ENCODE data around the gene CSNK1D. TPM values are rescaled to one million over a fixed set of nuclear protein-coding genes. Genes with fewer than 3 reads are reported as not detected.

Gene CSNK1D
- total RNA-seq, 1 experiment from 2014 or later = 60.4 TPM

DNA sequence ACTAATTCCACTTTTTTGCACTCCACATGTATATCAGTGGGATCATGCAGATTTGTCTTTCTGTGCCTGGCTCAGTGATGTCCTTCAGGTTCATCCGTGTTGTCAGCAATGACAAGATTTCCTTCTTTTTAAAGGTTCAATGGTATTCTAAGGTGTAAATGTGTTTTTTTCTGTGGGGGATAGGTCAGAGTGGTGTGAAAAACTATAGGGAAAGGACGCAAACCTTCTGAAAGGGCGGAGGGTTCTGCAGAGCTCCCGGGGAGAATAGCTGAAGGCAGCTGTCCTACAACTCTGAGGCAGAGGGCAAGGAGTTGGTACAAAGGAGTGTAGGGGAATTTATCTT is 21.9 kb upstream of the CSNK1D start:
- no peak for DNase-seq (ENCODE audit: low spot score)

DNA sequence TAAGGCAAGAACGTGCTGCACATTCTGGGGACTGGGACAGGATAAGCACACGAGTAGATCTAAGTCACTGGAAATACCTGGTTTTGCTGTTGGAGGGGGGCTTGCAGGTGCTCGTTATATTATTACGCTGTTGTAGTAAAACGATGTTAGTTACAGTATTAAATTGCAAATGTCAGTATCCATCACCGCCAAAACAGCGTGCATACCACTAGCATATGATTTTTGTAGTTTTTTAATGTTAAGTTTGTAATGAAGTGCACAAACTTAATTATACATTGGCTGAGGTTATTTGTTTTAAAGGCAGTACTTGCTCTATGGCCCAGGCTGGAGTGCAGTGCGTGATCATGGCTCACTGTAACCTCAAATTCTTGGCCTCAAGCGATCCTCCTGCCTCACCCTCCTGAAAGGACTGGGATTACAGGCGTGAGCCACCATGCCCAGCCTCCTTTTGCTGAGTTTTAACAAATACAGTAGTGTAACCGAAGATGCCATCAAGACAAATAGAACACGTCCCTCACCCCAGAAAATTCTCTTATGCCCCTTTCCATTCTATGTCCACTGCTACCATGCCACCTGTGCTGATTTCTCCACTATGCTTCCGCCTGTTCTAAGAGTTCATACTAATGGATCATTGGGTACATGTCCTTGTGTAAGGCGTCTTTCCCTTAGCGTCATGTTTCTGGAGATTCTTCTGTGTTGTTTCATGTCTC is 20.7 kb upstream of the CSNK1D start:
- DNase-seq (ENCODE audit: low spot score) = no peak

DNA sequence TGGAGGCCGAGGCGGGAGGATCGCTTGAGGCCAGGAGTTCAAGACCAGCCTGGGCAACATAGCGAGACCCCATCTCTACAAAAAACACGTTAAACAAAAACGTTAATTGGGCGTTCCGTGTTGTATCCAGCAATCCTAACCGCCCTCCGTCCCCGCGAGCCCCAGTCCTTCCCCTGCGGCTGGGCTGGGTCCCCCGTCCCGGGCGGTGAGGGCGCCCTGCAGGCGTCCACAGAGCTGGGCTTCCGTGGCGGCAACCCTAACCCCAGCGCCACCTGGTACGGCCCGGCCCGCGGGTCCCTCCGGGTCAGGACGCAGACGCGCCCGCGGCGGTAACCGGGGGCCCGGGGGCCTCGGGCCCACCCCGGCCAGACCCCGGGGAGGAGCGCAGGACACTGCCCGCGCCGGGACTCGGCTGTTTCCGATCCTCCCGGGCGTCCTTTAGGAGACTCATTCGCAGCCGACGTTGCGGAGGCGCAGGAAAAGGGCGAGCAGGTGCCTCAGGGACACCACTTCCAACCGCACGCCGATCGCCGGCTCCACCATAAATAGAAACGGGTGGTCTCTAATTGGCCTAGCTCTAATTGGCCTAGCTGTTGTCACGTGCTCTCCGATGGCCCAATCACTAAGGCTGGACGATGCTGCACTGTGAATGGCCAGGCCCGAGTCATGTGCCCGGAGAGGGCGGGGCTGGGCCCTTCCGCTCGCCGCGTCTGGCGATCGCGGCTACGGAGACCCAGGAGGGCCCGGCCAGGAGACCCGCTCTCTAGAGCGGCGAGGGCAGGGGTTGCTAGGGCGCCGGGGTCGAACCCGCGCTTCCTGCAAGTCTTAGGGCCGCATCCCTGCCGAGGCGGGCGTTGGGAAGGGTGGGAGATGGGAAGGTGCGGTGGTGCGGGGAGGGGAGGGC is 19.0 kb upstream of the CSNK1D start:
- DNase-seq (ENCODE audit: low spot score) = peak; percentile 97

DNA sequence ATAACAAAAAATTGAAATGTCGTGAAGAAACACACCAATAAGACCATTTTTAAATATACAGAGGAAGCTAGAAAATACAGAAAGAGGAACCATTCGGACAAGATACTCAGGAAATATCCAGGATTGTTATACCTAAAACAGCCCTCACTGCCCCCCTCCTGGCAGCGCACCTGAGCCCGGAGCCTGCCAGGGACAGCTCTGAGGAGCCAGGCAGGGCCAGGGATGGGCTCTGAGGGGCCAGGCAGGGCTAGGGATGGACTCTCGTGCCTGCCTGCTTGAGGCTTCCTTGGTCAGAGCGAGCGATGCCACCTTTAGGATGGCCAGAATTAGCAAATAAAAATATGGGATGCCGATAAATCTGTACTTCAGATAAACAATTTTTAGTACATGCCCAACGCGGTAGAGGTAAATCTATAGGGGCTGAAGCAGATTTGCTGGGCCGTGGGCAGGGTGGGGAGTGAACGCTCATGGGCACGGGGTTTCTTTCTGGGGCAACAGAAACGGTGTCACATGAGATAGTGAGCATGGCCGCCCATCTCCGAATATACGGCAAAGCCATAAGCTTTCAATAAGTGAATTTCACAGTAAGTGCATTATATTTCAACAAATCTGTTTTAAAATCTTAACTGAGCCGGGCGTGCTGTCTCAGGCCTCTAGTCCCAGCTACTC is 18.2 kb upstream of the CSNK1D start:
- no peak for DNase-seq (ENCODE audit: low spot score)

DNA sequence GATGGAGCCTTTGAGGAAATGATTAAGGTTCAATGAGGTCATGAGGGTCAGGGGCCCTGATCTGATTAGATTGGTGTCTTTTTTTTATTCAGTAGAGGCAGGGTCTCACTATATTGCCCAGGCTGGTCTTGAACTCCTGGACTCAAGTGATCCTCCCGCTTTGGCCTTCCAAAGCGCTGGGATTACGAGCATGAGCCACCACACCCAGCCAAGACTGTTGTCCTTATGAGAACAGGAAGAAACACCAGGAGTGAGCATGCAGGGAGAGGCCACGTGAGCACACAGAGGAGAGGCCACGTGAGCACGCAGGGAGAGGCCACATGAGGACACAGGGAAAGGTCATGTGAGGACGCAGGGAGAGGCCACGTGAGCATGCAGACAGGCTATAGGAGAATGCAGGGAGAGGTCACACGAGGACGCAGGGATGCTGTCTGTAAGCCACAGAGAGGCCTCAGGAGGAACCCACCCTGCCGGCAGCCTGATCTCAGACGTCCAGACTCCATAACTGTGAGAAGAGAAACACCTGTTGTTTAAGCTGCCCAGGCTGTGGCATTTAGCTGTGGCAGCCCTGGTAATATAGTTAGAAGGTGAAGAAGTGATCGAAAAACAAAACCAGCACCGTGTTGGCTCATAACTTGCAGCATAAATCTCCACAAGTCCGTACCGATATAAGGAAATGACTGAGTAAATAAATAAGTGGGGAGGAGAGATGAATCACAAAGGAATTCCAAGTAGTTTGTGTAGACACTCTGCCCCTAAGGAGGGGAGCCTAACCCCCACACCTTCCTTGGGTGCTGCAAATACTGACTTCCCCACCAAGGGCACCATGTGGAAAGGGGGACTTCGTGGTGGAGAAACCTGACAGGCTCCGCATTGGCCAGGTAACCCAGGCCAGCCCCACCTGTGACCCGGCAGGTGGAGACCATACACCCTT is 14.6 kb upstream of the CSNK1D start:
- DNase-seq (ENCODE audit: low spot score) = peak; percentile 89

DNA sequence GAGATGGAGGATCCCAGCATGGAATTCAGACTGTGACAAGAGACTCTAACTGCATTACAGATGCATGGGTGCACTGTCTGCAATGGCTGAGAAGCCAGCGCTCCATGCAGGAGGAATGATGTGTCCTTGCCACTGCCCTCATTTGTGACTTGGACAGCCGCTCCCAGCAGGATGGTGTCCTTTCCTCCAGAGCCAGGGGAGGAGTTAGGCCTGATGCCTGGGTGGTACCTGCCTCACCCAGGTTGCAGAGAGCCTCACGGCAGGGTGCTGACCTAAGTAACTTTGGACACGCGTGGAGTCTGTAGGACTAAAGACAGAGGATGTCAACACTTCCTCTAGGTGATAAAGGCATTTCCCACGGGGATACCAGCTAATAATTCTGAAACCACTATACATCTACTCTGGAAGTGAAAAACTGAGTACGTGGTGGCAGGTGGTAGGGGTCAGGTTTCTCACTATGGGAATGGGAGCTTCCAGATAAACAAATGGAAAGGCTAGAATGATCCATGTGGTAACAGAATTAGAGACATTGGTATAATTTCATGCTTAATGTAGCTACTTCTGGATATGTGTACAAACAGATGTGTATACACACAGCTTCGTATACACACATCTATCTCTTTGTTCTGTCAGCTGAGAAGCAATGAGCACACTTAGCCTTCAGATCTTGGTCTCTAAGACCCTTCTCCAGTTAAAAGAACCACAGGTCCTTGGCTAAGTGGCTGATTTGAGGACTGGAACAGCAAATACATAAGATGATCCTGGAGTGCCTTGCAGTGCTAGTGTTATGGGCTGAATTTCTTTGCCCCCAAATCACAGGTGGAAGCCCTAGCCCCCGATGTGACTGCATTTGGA is 13.7 kb upstream of the CSNK1D start:
- DNase-seq (ENCODE audit: low spot score) = no peak

DNA sequence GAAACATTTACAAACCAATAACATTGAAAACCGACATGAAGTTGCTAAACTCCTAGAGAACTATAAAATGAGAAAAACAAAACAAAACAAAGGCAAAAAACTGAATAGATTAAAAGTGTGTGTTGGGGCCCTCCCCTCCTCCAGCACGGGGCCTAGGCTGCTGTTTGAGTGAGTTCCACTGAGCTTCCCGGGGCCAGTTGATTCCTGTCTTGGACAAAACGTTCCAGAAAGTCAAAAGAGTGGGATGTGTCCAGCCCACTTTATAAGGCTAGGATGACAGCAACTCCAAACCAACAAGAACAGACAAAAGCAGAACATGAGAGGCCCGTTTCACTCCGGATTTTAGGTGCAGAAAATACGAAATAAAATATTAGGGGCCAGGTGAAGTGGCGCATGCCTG is 11.6 kb upstream of the CSNK1D start:
- DNase-seq (ENCODE audit: low spot score) = no peak

DNA sequence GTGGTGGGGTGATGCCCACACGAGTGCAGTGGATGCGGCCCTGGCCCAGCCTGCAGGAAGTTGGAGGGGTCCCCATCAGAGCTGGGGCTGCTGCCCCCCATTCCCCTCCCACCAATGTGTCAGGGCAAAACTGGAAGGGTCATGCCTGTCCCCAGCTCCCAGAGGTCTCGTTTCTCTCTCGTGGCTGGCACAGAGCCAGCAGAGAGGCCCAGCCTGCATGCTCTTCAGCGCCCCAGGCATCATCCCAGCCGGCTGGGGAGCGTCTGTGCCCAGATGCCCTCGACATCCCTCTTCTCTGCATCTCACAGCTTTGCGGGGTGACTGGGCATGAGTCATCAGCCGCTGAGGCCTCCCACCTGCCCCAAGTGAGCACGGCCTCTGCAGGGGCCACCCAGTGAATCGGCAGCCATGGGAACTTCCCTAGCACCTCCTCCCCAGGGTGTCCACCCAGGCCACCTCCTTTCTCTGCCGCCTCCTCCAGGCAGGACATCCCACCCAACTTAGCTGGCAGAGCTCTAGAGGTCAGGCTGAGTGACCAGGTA is 9.8 kb upstream of the CSNK1D start:
- DNase-seq (ENCODE audit: low spot score) = peak; percentile 48

DNA sequence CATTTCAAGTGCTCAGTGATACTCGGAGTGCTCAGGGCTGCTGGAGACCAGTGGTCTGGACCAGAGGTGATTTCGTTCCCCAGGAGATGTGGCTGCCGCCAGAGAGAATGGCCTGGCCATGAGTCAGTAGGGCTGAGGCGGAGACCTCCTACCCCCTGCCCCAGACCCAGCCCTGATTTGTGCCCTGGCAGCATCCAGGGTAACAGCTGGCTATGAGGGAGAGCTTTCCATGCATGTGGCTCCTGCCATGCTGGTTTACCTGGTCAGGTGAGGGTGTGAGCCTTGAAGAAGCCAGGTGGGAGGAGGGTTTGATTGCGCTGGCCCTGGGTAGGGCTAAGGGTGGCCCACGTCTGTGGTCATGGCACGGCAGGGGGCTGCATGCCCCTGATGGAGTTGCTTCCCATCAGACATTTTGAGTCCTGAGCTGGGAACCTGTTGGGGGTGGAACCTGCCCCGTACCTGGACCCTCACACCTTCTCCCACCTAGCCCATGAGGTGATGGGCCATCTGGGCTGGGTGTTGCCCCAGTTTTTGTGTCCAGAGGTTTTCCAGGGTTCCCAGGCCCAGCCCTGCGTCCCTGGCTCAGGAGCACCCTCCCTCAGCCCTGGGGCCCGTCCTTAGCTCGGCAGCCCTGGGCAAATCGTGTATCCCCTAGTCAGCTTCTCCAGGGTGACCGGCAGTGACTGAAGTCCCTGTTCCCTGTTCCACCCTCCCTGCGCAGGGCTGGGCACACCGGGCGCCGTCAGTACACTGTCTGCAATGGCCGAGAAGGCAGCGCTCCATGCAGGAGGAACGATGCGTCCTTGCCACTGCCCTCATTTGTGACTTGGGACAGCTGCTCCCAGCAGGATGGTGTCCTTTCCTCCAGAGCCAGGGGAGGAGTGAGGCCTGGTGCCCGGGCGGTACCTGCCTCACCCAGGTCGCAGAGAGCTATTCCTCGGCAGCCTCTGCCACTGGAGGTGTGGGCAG is 9.0 kb upstream of the CSNK1D start:
- peak; percentile 26 for DNase-seq (ENCODE audit: low spot score)

DNA sequence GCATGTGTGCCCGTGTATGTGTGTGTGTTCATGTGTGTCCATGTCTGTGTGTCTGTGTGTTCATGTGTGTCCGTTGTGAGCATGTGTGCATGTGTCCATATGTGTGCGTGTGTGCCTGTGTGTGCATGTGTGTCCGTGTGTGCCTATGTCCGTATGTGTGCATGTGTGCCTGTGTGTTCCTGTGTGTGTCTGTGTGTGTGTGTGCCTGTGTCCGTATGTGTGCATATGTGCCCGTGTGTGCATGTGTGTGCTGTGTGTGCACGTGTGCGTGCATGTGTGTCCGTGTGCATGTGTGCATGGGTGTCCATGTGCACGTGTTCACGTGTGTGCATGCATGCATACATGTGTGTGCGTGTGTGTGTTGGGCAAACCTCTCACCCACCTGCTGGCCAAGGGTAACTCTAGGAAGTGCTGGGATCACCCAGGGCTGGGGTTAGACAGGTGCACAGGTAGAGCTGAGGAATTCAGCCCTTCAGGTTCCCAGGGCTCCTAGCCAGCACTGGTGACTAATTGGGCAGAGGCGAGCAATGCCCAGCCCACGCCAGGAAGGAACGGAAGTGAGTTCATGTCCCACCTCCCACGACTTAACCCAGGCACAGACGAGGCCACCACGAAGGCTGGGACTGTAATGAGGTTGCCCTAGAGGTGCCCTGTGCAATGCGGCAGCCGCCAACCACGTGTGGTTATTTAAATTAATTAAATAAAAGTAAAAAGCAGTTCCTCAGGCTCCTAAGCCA is 8.2 kb upstream of the CSNK1D start:
- DNase-seq (ENCODE audit: low spot score) = peak; percentile 88

DNA sequence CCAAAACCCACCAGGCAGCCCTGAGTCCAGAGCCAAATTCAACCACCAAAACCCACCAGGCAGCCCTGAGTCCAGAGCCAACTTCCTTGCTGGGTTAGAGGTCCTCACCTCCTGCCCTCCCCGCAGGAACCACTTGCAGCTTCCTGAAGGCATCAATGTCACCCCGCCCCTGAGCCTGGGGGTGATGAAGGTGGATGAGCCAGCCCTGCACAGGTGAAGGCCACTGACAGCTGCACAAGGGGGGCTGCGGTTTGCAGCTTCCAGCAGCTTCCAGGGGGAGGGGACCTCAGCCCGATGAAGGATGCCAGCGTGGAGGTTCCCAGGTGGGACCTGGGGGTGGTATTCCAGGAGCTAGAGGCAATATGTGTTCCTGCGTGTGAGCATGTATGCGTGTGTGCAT is 7.6 kb upstream of the CSNK1D start:
- DNase-seq (ENCODE audit: low spot score) = no peak

DNA sequence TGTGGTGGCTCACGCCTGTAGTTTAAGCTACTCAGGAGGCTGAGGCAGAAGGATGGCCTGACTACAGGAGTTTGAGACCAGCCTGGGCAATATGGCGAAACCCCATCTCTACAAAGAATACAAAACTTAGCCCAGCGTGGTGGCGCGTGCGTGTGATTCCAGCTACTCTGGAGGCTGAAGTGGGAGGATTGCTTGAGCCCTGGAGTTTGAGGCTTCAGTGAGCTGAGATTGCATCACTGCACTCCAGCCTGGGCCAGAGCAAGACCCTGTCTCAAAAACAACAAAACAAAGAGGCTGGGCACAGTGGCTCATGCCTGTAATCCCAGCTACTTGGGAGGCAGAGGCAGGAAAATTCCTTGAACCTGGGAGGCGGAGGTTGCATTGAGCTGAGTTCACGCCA is 7.0 kb upstream of the CSNK1D start:
- DNase-seq (ENCODE audit: low spot score) = no peak

DNA sequence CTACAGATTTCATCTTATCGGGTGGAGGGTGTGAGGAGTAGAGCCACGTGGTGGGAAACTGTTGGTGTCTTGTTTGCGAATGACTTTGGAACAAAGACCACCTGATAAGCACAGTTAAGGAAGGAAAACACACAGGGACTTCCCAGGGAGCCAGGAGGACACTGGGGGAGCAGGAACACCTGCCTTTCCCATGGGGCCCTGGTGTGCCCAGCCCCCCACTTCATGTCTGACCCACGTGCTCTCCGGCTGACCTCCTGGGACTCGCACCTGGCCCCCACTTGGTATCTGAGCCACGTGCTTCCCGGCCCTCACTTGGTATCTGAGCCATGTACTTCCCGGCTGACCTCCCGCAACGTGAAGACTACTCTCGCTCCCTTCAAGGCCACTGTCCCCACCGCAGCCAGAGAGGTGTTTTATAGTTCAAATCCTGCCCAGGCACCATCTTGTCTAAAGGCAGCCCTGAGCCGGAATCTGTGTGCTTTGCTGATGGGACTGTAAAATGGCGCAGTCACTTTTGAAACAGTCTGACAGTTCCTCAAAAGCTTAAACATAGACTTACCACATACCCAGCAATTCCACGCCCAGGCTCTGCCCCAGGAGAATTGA is 5.4 kb upstream of the CSNK1D start:
- no peak for DNase-seq (ENCODE audit: low spot score)

DNA sequence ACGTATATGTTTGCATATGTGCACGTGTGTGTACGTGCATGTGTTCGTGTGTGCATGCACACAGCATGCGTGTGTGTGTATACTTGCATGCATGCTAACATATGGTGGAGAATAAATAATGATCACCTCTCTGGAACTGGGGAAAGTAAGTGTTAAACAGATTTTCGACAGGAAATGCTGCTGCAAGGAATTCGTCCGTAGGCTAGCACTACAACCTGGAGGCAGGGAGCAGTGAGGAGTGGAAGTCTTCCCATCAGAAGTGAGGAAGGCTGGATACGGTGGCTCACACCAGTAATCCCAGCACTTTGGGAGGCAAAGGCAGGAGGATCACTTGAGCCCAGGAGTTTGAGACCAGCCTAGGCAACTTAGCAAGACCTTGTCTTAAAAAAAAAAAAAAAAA is 4.8 kb upstream of the CSNK1D start:
- DNase-seq (ENCODE audit: low spot score) = no peak

DNA sequence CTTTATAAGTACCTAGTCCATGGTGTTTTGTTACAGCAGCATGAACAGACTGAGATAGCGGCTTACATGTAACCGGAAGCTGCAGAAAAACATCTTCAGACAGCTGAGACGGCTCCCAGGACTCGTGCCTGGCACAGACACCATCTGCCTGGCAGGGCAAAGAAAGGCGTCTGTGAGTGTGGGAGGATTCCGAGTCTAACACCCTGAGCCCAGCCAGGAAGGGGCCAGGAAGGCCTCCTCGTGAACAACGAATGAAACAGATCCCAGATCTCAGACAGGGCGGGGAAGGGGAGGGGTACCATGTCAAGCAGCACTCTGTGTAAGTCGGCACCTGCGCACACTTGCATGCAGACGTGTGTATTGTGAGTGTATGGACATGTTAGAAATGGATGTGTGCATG is 4.4 kb upstream of the CSNK1D start:
- no peak for DNase-seq (ENCODE audit: low spot score)

DNA sequence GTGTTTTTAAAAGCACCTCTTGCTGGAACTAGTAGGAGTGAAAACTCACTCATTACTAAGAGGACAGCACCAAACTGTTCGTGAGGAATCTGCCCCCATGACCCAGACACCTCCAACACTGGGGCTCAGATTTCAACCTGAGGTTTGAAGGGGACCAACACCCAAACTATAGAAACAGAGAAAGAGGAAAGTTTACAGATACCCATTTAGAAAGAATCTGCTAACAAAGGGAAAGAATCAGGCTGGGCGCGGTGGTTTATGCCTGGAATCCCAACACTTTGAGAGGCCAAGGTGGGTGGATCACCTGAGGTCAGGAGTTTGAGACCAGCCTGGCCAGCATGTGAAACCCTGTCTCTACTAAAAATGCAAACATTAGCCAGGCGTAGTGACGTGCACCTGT is 3.4 kb upstream of the CSNK1D start:
- no peak for DNase-seq (ENCODE audit: low spot score)

DNA sequence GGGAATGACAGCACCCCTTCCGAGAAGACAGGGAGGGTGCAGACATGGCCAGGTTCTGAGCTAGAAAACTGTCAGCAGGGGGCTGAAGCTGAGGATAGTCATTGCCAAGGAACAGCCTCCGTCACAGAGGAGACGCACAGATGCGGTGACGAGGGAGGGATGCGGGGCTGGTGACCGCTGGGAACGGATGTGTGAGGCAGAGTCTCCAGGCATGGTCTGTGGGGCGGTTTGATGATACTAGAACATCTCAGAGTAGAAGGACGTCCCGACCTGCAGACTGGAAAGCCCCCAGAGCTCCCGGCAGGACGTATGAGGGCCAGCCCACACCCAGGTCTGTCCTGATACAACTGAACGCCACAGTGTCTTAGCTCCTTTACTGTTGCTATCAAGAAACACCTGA is 1.8 kb upstream of the CSNK1D start:
- DNase-seq (ENCODE audit: low spot score) = no peak

All from HT-29 (cell line).